Neuronal stem cell (in vitro differentiated cells): ENCODE data around the gene ENTPD3.

Experiments used
- DNase-seq: peaks from one replicate; pipeline ENCODE4 v3.0.0-alpha.2; 2013; ENCODE audit warnings: low spot score
- H2AFZ ChIP-seq: one replicate; pipeline ENCODE4 v1.6.1; 2013; ENCODE audit warnings: mild to moderate bottlenecking, low read length, inconsistent platforms
- H2AK5ac ChIP-seq: 2 replicates; pipeline ENCODE4 v1.6.1; 2013; ENCODE audit warnings: low read depth, mild to moderate bottlenecking, inconsistent platforms, low read length, moderate library complexity, mixed read lengths
- H2BK120ac ChIP-seq: 2 replicates; pipeline ENCODE4 v1.6.1; 2013; ENCODE audit warnings: low read depth, mild to moderate bottlenecking, inconsistent platforms, low read length, moderate library complexity, mixed read lengths
- H2BK12ac ChIP-seq: one replicate; pipeline ENCODE4 v1.6.1; 2013; ENCODE audit warnings: low read length, inconsistent platforms
- H2BK15ac ChIP-seq: 2 replicates; pipeline ENCODE4 v1.6.1; 2013; ENCODE audit warnings: mild to moderate bottlenecking, low read length, inconsistent platforms, mixed read lengths
- H2BK5ac ChIP-seq: one replicate; pipeline ENCODE4 v1.6.1; 2013; ENCODE audit warnings: inconsistent platforms, mild to moderate bottlenecking, low read length, moderate library complexity
- H3K14ac ChIP-seq: one replicate; pipeline ENCODE4 v1.6.1; 2013; ENCODE audit warnings: low read length, inconsistent platforms
- H3K18ac ChIP-seq: 2 replicates; pipeline ENCODE4 v1.6.1; 2013; ENCODE audit warnings: low read length, inconsistent platforms
- H3K23ac ChIP-seq: 2 replicates; pipeline ENCODE4 v1.6.1; 2013; ENCODE audit warnings: low read depth, mild to moderate bottlenecking, mixed read lengths, low read length, inconsistent platforms; ENCODE audit not compliant: poor library complexity
- H3K27ac ChIP-seq: replicated peaks from 3 replicates; pipeline ENCODE4 v1.5.1; 2013; ENCODE audit warnings: low read length, inconsistent platforms
- H3K27me3 ChIP-seq, 3 experiments: 2 replicates each; pipeline ENCODE4 v1.6.1; 2013; ENCODE audit warnings: low read length in 3 of 3, mild to moderate bottlenecking in 2 of 3, inconsistent platforms in 1 of 3, low read depth in 1 of 3, mixed read lengths in 1 of 3, moderate library complexity in 1 of 3; ENCODE audit not compliant: control insufficient read depth in 3 of 3, insufficient read depth in 3 of 3
- H3K36me3 ChIP-seq, 2 donors: replicated peaks in 1 of 2; 2 replicates each; pipeline ENCODE4 v1.6.1; 2013; ENCODE audit warnings: low read length in 2 of 2; ENCODE audit not compliant: control insufficient read depth in 2 of 2, insufficient read depth in 2 of 2
- H3K4ac ChIP-seq: 2 replicates; pipeline ENCODE4 v1.6.1; 2013; ENCODE audit warnings: inconsistent platforms, mild to moderate bottlenecking, low read length, moderate library complexity
- H3K4me1 ChIP-seq, 2 donors: 1 replicate in 1 of 2; 2 replicates in 1 of 2; pipeline ENCODE4 v1.6.1; 2013; ENCODE audit warnings: low read length in 2 of 2, low read depth in 1 of 2; ENCODE audit not compliant: control insufficient read depth in 2 of 2, insufficient read depth in 1 of 2
- H3K4me2 ChIP-seq: one replicate; pipeline ENCODE4 v1.6.1; 2013; ENCODE audit warnings: mild to moderate bottlenecking, low read length, inconsistent platforms; ENCODE audit not compliant: insufficient read depth, poor library complexity, severe bottlenecking
- H3K4me3 ChIP-seq, 2 donors: 2 replicates each; pipeline ENCODE4 v1.5.1; 2013; ENCODE audit warnings: low read length in 2 of 2, mild to moderate bottlenecking in 2 of 2, inconsistent platforms in 1 of 2, moderate library complexity in 1 of 2
- H3K79me1 ChIP-seq: one replicate; pipeline ENCODE4 v1.6.1; 2013; ENCODE audit warnings: low read depth, mild to moderate bottlenecking, inconsistent platforms, low read length, moderate library complexity
- H3K9ac ChIP-seq: one replicate; pipeline ENCODE4 v1.6.1; 2013; ENCODE audit warnings: mild to moderate bottlenecking, low read depth, low read length, inconsistent platforms; ENCODE audit not compliant: poor library complexity
- H3K9me3 ChIP-seq, 2 donors: replicated peaks in 1 of 2; 2 replicates each; pipeline versions ENCODE3 to v1.6.1; 2013; ENCODE audit warnings: low read length in 2 of 2, mild to moderate bottlenecking in 2 of 2, inconsistent platforms in 1 of 2, low read depth in 1 of 2, mixed read lengths in 1 of 2, moderate library complexity in 1 of 2; ENCODE audit not compliant: control insufficient read depth in 2 of 2, insufficient read depth in 1 of 2
- H4K8ac ChIP-seq: one replicate; pipeline ENCODE4 v1.6.1; 2013; ENCODE audit warnings: low read depth, mild to moderate bottlenecking, inconsistent platforms, low read length, moderate library complexity
- H4K91ac ChIP-seq: one replicate; pipeline ENCODE4 v1.6.1; 2013; ENCODE audit warnings: low read length, low read depth, mild to moderate bottlenecking, inconsistent platforms; ENCODE audit not compliant: poor library complexity
- WGBS, 2 donors: extraction: QIAGEN DNeasy Blood & Tissue Kit; methylation state at CpG; one replicate each; pipeline ENCODE4 v1.1.7; 2013; ENCODE audit warnings: missing lambda C conversion rate in 2 of 2, mixed read lengths in 1 of 2; ENCODE audit not compliant: insufficient read length in 2 of 2, insufficient replicate concordance in 1 of 2; ENCODE audit errors: extremely low coverage in 2 of 2; 5-methylcytosine and 5-hydroxymethylcytosine counted together

ENTPD3 gene

DNA sequence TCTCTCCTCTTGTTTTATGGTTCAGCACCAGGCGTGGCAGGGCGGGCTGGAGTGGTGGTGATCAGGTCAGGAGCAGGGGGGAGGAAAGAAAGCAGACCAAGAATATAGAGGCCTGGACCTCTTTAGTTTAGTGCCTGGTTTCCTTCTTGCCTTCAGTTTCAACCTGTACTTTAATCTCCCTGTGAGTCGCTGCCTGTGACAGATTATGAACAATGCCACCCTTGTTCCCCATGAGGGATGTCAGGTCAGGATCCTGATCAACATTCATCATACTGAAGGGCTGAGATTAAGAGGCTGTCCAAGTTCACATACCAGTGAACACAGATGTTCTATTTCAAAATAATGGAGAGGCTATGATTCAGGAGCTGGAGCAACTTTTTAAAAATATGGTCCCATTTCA is 11.4 kb downstream of the ENTPD3 start:
- no peak overlapping the region for H2BK12ac ChIP-seq
- H2BK120ac ChIP-seq = no peak overlapping the region
- no peaks in the 10 kb centered on the region for H3K9me3 ChIP-seq
- H2BK5ac ChIP-seq = no peak overlapping the region
- H2BK15ac ChIP-seq = no peak overlapping the region
- H4K91ac ChIP-seq = no peak overlapping the region
- no peak overlapping the region for H3K4me3 ChIP-seq
- H3K4me2 ChIP-seq = no peak overlapping the region
- no peak overlapping the region for H3K14ac ChIP-seq
- H2AK5ac ChIP-seq = no peak overlapping the region
- no peak for DNase-seq
- H3K27ac ChIP-seq = no peak overlapping the region
- H3K9ac ChIP-seq = no peak overlapping the region
- no peaks in the 10 kb centered on the region for H3K36me3 ChIP-seq
- no CpG with 5 or more reads among the region's 3 CpGs for WGBS, 2 donors
- no peak overlapping the region for H3K23ac ChIP-seq
- H3K79me1 ChIP-seq = no peaks in the 10 kb centered on the region
- no peak overlapping the region for H4K8ac ChIP-seq
- H3K4ac ChIP-seq = no peak overlapping the region
- no peak overlapping the region for H2AFZ ChIP-seq
- H3K18ac ChIP-seq = no peak overlapping the region
- H3K27me3 ChIP-seq = no peaks in the 10 kb centered on the region
- no peaks in the 10 kb centered on the region for H3K4me1 ChIP-seq

DNA sequence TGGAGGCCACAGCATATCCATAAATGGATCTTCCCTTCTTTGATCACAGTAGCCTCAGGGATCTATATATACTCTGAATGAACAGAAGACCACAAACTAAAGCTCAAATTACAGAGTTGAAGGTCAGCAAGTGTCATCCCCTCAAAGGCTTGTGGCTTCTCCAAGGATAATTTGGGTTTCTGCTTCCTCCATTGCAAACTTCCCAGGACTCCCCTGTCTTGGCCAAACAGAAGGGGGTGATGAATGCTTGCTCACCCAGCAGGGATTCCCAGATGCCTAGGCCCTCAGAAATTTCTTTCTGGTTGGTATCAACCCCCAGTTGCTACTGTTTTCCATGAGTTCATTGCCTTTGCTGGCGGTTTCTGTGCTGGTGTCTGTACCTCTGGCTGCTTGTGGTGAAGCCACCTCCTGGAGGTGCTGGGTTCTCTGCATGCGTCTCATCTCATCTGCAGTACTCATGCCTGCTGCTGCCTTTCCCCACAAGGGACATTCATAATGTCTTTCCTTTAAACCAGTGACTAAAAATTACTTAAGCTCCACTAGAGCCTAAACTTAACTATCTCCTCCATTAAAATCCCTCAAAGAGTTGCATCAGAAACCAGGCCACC is 17.7 kb downstream of the ENTPD3 start:
- Histone ChIP-seq H3K4me2 (no peak overlapping the region), H3K4ac (no peak overlapping the region), H2AFZ (no peak overlapping the region), H2BK120ac (no peak overlapping the region), H4K91ac (no peak overlapping the region), H2BK15ac (no peak overlapping the region), H3K27me3 (peaks cover 0 to 1% (median 0%) of the 10 kb centered on the region in 3 experiments), H2BK5ac (no peak overlapping the region), H3K14ac (no peak overlapping the region), H2AK5ac (no peak overlapping the region), H3K9me3 (no peaks in the 10 kb centered on the region), H3K4me1 (no peaks in the 10 kb centered on the region), H3K36me3 (no peaks in the 10 kb centered on the region), H3K4me3 (no peak overlapping the region), H4K8ac (no peak overlapping the region), H3K23ac (no peak overlapping the region), H3K9ac (no peak overlapping the region), H3K18ac (no peak overlapping the region), H2BK12ac (no peak overlapping the region), H3K27ac (no peak overlapping the region), H3K79me1 (no peaks in the 10 kb centered on the region)
- no peak for DNase-seq
- no CpG with 5 or more reads among the region's 2 CpGs for WGBS, 2 donors

DNA sequence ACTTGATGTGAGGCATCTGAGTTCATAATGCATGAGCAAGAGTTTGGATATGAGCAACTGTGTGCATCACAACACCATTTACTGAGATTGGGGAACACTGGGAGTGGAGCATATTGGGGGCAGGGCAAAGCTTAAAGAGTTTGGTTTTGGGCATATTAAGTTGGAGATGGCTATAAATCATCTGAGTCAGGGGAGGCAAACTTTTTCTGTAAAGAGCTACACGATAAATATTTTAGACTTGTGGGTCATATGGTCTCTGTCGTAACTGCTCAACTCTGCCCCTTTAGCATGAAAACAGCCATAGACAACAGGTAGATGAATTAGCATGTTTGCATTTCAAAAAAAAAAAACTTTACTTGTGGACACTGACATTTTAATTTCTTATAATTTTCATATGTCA is 20.0 kb downstream of the ENTPD3 start:
- no peak overlapping the region for H3K18ac ChIP-seq
- no peak overlapping the region for H3K4me3 ChIP-seq
- H4K8ac ChIP-seq = no peak overlapping the region
- H2AK5ac ChIP-seq = no peak overlapping the region
- H3K4ac ChIP-seq = no peak overlapping the region
- no peak overlapping the region for H2BK12ac ChIP-seq
- H3K79me1 ChIP-seq = no peaks in the 10 kb centered on the region
- no peaks in the 10 kb centered on the region for H3K36me3 ChIP-seq
- no CpG with 5 or more reads among the region's 2 CpGs for WGBS, 2 donors
- no peak overlapping the region for H3K9ac ChIP-seq
- H4K91ac ChIP-seq = no peak overlapping the region
- no peak overlapping the region for H2BK120ac ChIP-seq
- no peak overlapping the region for H3K23ac ChIP-seq
- no peaks in the 10 kb centered on the region for H3K4me1 ChIP-seq
- H2AFZ ChIP-seq = no peak overlapping the region
- peaks cover 0 to 1% (median 0%) of the 10 kb centered on the region in 3 experiments for H3K27me3 ChIP-seq
- H3K14ac ChIP-seq = no peak overlapping the region
- H3K4me2 ChIP-seq = no peak overlapping the region
- H2BK15ac ChIP-seq = no peak overlapping the region
- DNase-seq = no peak
- H2BK5ac ChIP-seq = no peak overlapping the region
- H3K9me3 ChIP-seq = no peaks in the 10 kb centered on the region
- no peak overlapping the region for H3K27ac ChIP-seq

DNA sequence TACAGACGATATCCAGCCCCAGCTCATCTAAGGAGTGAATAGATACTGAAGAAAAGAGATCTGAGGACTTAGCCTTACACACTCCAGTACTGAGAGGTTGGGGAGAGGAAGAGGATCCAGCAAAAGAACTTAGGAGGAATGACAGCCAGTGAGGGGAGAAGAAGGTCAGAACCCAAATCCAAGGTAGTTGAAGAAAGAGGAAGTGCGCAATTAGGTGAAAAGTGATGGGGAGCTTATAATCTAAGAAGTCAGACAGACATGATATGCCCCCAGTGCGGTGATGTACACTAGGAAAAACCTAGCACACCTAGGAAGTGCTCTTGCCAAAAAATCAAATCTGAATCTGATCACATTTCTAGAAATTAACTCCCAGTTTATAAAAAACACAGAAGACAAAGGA is 20.6 kb downstream of the ENTPD3 start:
- DNase-seq = no peak
- no peak overlapping the region for H2AK5ac ChIP-seq
- no peaks in the 10 kb centered on the region for H3K79me1 ChIP-seq
- no peak overlapping the region for H3K9ac ChIP-seq
- no peak overlapping the region for H2BK5ac ChIP-seq
- H3K9me3 ChIP-seq = no peaks in the 10 kb centered on the region
- H2AFZ ChIP-seq = no peak overlapping the region
- no peaks in the 10 kb centered on the region for H3K4me1 ChIP-seq
- H3K4me2 ChIP-seq = no peak overlapping the region
- H3K14ac ChIP-seq = no peak overlapping the region
- no CpG with 5 or more reads among the region's 3 CpGs for WGBS, 2 donors
- H3K27me3 ChIP-seq = peaks cover 0 to 1% (median 0%) of the 10 kb centered on the region in 3 experiments
- no peak overlapping the region for H3K23ac ChIP-seq
- no peak overlapping the region for H3K4me3 ChIP-seq
- no peak overlapping the region for H2BK120ac ChIP-seq
- no peaks in the 10 kb centered on the region for H3K36me3 ChIP-seq
- no peak overlapping the region for H4K8ac ChIP-seq
- no peak overlapping the region for H3K27ac ChIP-seq
- no peak overlapping the region for H2BK15ac ChIP-seq
- no peak overlapping the region for H4K91ac ChIP-seq
- no peak overlapping the region for H2BK12ac ChIP-seq
- no peak overlapping the region for H3K18ac ChIP-seq
- no peak overlapping the region for H3K4ac ChIP-seq
